GM21529 (cell line): ENCODE data around the gene CASP8.
"Not testable (repeated sequence)": the region's sequence is repeated elsewhere in the genome, so short reads cannot be mapped to it uniquely, and the experiment has no call there.

Experiments used
- ATAC-seq: cut with Tn5 transposase; IDR thresholded peaks from one replicate; pipeline ENCODE4 v1.9.1; 2021; ENCODE audit not compliant: unreplicated experiment

CASP8 gene

GRCh38 chr2:201260302-201260800, at the start of gene CASP8:
TSS of gene CASP8 (plus strand) at chr2:201260536. CDS start at chr2:201266487, 5,951 bp downstream.
- ATAC-seq, result no peak

GRCh38 chr2:201215963-201216362, 44.4 kb upstream of the CASP8 start:
- ATAC-seq, result no peak

GRCh38 chr2:201216918-201217317, 43.4 kb upstream of the CASP8 start:
- ATAC-seq, result no peak

GRCh38 chr2:201218780-201219179, 41.6 kb upstream of the CASP8 start:
- no peak for ATAC-seq

- ATAC-seq, result no peak
Measured at GRCh38 chr2:201219328-201220096, 40.8 kb upstream of the CASP8 start.

GRCh38 chr2:201220102-201220570, 40.2 kb upstream of the CASP8 start:
- ATAC-seq, result no peak

- ATAC-seq, result peak; percentile 96
Measured at GRCh38 chr2:201223089-201224073, 37.0 kb upstream of the CASP8 start.

- no peak for ATAC-seq
Measured at GRCh38 chr2:201228271-201228911, 31.9 kb upstream of the CASP8 start.

GRCh38 chr2:201228912-201229290, 31.4 kb upstream of the CASP8 start:
- ATAC-seq, result no peak

- peak; percentile 47 for ATAC-seq
Measured at GRCh38 chr2:201231781-201232466, 28.4 kb upstream of the CASP8 start.

- ATAC-seq, result no peak
Measured at GRCh38 chr2:201232467-201232815, 27.9 kb upstream of the CASP8 start.

- peak; percentile 88 for ATAC-seq
Measured at GRCh38 chr2:201233192-201233811, 27.0 kb upstream of the CASP8 start.

GRCh38 chr2:201233812-201234662, 26.3 kb upstream of the CASP8 start:
- peak; percentile 17 for ATAC-seq

GRCh38 chr2:201234663-201235135, 25.6 kb upstream of the CASP8 start:
- no peak for ATAC-seq

GRCh38 chr2:201235860-201236811, 24.2 kb upstream of the CASP8 start:
- ATAC-seq, result no peak

GRCh38 chr2:201237486-201238123, 22.7 kb upstream of the CASP8 start:
- ATAC-seq, result no peak

- not testable (repeated sequence) for ATAC-seq
Measured at GRCh38 chr2:201239167-201239935, 21.0 kb upstream of the CASP8 start.
